GM12801 (cell line): ENCODE data around the gene NDUFC2.

Experiments
- CTCF ChIP-seq: IDR thresholded peaks from one replicate; pipeline ENCODE4 v1.5.1; 2011; ENCODE audit warnings: control low read depth; ENCODE audit not compliant: insufficient read length; ENCODE audit errors: extremely low read depth

The NDUFC2 gene

GRCh38 chr11:78054971-78055370, 24.7 kb downstream of the NDUFC2 start:
- no peak for TF ChIP-seq CTCF

GRCh38 chr11:78050964-78051831, 28.5 kb downstream of the NDUFC2 start:
- no peak for TF ChIP-seq CTCF

GRCh38 chr11:78049348-78049747, 30.3 kb downstream of the NDUFC2 start:
- TF ChIP-seq CTCF: no peak

- TF ChIP-seq CTCF: no peak
Measured at GRCh38 chr11:78048561-78048960, 31.1 kb downstream of the NDUFC2 start.

GRCh38 chr11:78046486-78046854, 33.2 kb downstream of the NDUFC2 start:
- no peak for TF ChIP-seq CTCF

- no peak for TF ChIP-seq CTCF
Measured at GRCh38 chr11:78045851-78046485, 33.7 kb downstream of the NDUFC2 start.

- TF ChIP-seq CTCF: no peak
Measured at GRCh38 chr11:78044706-78045105, 35.0 kb downstream of the NDUFC2 start.
